ENCODE measurements around the gene IRS1. TPM values are rescaled to one million over a fixed set of nuclear protein-coding genes. Genes with fewer than 3 reads are reported as not detected.

Gene IRS1
- total RNA-seq, 1 donor from 2014 or later = 18.6 TPM

DNA sequence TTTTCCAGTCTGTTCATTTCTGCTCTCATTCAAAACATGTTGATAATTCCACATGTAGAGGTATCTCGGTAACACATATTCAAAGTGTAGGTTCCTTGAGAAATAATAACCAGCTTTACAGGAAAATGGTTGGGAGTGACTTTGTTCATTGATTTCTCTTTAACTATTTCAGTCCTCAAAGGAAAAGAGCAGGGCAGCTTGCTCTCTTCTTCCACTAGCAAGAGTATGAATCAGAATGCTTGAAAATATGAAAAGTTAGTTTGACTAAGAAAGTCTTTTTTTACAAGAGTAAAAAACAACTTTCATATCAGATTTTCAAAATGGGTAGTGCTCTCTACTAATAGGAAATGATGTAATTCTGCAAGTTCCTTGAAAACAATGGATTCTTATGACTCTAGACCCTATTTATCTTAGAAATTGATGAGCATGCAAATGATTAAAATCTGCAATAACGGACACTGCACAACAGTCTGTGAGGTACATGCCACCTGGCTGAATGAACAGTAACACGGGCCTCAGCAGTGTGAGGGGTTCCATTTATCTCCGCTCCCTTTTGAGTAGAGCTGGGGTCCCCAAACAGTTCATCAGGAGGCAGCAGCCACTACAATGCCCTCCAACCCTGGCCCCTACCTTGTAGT lies 65.6 kb downstream of the IRS1 start:
- intact Hi-C loops (cut with DNase I) = no loop called here
- TF ChIP-seq, protein P1, sequence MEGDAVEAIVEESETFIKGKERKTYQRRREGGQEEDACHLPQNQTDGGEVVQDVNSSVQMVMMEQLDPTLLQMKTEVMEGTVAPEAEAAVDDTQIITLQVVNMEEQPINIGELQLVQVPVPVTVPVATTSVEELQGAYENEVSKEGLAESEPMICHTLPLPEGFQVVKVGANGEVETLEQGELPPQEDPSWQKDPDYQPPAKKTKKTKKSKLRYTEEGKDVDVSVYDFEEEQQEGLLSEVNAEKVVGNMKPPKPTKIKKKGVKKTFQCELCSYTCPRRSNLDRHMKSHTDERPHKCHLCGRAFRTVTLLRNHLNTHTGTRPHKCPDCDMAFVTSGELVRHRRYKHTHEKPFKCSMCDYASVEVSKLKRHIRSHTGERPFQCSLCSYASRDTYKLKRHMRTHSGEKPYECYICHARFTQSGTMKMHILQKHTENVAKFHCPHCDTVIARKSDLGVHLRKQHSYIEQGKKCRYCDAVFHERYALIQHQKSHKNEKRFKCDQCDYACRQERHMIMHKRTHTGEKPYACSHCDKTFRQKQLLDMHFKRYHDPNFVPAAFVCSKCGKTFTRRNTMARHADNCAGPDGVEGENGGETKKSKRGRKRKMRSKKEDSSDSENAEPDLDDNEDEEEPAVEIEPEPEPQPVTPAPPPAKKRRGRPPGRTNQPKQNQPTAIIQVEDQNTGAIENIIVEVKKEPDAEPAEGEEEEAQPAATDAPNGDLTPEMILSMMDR (IDR thresholded peaks at IDR 0.05) = no peak
- Histone ChIP-seq H3K4me3 (no peak overlapping the region), H3K4me1 (peaks cover 0 to 5% of the 10 kb centered on the region in 2 donors), H3K36me3 (no peaks in the 10 kb centered on the region), H3K9me3 (no peaks in the 10 kb centered on the region), H3K27ac (no peak overlapping the region), H3K27me3 (no peaks in the 10 kb centered on the region)
- no peak for DNase-seq (ENCODE audit: low spot score in 2 of 2)

DNA sequence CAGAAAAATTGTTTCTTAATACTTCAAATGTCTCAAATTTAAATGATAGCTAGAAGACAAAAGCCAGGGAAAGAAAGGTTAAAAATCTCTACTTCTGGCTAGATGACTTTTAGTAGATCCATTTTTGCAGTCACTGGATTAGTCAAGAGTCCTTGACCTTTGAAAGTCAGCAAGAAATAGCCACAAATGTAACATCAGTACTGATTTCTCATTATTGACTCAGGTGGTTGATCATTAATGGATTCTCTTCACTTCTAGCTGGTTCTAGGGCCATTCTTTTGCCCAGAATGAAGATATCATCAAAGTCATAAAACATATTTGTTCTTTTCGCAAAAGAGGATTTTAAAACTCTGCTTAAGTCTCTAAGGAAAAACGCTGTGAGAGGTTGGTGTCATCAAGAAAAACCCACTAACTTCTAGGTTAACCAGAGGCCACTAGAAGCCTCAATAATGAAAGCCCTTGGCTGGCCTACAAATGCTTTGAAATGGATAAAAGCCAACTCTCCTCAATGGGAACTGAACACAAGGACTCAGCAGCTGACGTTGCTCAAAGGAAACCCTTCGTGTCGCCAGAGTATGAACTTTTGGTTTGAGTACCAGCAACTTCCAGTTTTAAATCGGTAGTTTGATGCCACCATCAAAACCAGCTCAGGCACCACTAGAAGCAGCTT lies 66.3 kb downstream of the IRS1 start:
- Histone ChIP-seq H3K9me3 (no peaks in the 10 kb centered on the region), H3K36me3 (no peaks in the 10 kb centered on the region), H3K4me3 (no peak overlapping the region), H3K27ac (no peak overlapping the region), H3K27me3 (no peaks in the 10 kb centered on the region), H3K4me1 (peaks cover 0 to 1% of the 10 kb centered on the region in 2 donors)
- no peak for DNase-seq (ENCODE audit: low spot score in 2 of 2)
- TF ChIP-seq, protein P1 (IDR thresholded peaks at IDR 0.05) = no peak
- intact Hi-C loops (cut with DNase I) = no loop called here

DNA sequence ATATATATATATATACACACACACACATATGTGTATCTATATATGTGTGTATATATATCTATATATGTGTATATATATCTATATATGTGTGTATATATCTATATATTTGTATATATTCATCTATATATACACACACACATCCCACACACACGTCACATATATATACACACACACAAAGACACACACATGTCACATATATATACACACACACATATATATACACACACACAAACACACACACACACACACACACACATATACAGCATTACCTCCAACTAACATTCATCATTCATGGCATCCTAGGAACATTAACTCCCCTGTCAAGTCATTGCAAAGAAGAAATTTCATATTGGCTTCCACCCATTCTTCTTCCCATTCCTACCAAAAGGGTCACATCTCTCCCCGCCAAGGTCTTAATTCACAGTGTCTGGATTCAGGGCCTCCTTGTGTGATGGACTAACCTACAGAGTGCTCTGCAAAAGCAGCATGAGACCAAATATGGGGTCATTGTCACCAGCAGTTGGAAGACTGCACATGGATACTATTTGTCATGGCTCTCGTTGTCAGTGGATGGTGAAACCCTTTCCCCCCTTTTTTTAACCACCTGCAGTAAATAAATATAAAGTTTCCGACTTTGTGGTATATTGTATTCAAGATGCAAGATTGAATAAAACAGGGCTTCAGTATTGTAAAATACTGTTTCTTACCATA lies 67.0 kb downstream of the IRS1 start:
- no peaks in the 10 kb centered on the region for H3K4me1 ChIP-seq
- H3K9me3 ChIP-seq = no peaks in the 10 kb centered on the region
- intact Hi-C loops (cut with DNase I) = no loop called here
- no peak for DNase-seq (ENCODE audit: low spot score in 2 of 2)
- TF ChIP-seq, protein P1 (IDR thresholded peaks at IDR 0.05) = no peak
- H3K36me3 ChIP-seq = no peaks in the 10 kb centered on the region
- no peak overlapping the region for H3K27ac ChIP-seq
- H3K4me3 ChIP-seq = no peak overlapping the region
- no peaks in the 10 kb centered on the region for H3K27me3 ChIP-seq

DNA sequence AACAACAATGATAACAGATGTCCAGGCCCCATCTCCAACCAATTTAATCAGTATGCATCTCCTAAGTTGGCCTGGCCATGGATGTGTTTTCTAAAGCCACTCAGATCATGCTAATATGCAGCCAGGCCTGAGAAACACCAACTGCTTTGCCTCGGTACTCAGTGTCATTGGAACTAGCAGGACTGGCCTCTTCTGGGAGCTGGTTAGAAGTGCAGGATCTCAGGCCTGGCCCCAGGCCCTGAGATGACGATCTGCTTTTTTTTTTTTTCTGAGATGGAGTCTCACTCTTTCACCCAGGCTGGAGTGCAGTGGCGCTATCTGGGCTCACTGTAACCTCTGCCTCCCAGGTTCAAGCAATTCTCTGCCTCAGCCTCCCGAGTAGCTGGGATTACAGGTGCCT lies 69.1 kb downstream of the IRS1 start:
- Histone ChIP-seq H3K4me3 (no peak overlapping the region), H3K9me3 (no peaks in the 10 kb centered on the region), H3K27ac (no peak overlapping the region), H3K4me1 (no peaks in the 10 kb centered on the region), H3K27me3 (no peaks in the 10 kb centered on the region), H3K36me3 (no peaks in the 10 kb centered on the region)
- TF ChIP-seq, protein P1 (IDR thresholded peaks at IDR 0.05) = no peak
- DNase-seq (ENCODE audit: low spot score in 2 of 2) = no peak
- intact Hi-C loops (cut with DNase I) = no loop called here

DNA sequence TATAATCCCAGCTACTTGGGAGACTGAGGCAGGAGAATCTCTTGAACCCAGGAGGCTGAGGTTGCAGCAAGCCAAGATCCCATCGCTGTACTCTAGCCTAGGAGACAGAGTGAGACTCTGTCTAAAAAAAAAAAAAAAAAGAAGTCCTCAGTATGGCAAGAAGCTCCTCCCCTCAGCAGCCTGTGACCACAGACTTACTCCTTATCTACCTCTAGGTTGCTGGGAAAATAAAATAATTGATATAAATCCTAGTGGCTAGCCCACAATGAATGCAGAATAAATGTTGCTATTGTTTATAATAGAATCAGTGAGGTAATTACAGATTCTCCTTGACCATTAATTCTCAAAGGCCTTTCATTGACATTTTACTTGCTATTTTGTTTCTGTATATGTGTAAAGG lies 70.6 kb downstream of the IRS1 start:
- no peaks in the 10 kb centered on the region for H3K27me3 ChIP-seq

More for the DNA sequence above, 70.6 kb downstream of the IRS1 start:
- Histone ChIP-seq H3K36me3 (no peaks in the 10 kb centered on the region), H3K27ac (no peak overlapping the region), H3K4me1 (peaks cover 0 to 6% of the 10 kb centered on the region in 2 donors), H3K9me3 (no peaks in the 10 kb centered on the region), H3K4me3 (no peak overlapping the region)
- intact Hi-C loops (cut with DNase I) = loop anchor here (10.0 kb wide), 2 partner anchors 254 to 614 kb away; no protein-coding TSS in a partner anchor
- no peak for DNase-seq (ENCODE audit: low spot score in 2 of 2)
- TF ChIP-seq, protein P1 (IDR thresholded peaks at IDR 0.05) = no peak
